ENCODE results near the gene ZBTB21.

The ZBTB21 gene

DNA sequence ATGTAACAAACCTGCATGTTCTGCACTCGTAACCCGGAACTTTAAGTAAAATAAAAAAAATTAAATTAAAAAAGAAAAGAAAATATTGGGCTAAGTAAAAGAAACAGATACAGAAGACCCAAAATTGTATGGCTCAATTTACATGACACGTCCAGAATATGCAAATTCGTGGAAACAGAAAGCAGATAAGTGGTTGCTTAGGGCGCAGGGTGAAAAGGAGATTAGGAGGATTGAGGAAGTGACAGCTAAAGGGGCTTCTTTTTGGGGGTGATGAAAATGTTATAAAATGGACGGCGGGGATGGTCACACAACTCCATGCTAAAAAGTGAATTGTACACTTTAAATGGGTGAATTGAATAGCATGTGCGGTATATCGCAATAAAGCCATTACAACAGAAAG, 27.4 kb upstream of the ZBTB21 start:
- TF ChIP-seq PPARA (CRISPR knock-in tag; IDR thresholded peaks at IDR 0.05; ENCODE audit: borderline replicate concordance) = no peak
- no peak for ATAC-seq

DNA sequence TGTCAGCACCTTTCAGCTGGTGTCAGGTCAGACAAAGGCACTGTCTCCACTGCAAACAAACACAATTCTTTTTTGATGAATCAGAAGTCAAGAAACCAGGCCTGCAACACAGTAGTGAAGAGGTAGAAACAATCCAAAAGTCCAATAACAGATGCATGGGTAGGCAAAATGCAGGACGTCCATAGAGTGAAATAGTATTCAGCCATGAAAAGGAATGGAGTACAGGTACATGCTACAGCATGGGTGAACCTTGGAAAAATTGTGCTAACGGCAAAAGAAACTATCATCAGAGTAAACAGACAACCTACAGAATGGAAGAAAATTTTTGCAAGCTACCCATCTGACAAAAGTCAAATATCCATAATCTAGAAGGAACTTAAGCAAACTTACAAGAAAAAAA, 26.2 kb upstream of the ZBTB21 start:
- TF ChIP-seq, protein P1, sequence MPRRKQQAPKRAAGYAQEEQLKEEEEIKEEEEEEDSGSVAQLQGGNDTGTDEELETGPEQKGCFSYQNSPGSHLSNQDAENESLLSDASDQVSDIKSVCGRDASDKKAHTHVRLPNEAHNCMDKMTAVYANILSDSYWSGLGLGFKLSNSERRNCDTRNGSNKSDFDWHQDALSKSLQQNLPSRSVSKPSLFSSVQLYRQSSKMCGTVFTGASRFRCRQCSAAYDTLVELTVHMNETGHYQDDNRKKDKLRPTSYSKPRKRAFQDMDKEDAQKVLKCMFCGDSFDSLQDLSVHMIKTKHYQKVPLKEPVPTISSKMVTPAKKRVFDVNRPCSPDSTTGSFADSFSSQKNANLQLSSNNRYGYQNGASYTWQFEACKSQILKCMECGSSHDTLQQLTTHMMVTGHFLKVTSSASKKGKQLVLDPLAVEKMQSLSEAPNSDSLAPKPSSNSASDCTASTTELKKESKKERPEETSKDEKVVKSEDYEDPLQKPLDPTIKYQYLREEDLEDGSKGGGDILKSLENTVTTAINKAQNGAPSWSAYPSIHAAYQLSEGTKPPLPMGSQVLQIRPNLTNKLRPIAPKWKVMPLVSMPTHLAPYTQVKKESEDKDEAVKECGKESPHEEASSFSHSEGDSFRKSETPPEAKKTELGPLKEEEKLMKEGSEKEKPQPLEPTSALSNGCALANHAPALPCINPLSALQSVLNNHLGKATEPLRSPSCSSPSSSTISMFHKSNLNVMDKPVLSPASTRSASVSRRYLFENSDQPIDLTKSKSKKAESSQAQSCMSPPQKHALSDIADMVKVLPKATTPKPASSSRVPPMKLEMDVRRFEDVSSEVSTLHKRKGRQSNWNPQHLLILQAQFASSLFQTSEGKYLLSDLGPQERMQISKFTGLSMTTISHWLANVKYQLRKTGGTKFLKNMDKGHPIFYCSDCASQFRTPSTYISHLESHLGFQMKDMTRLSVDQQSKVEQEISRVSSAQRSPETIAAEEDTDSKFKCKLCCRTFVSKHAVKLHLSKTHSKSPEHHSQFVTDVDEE (CRISPR knock-in tag; IDR thresholded peaks at IDR 0.05) = no peak
- TF ChIP-seq, protein P2, sequence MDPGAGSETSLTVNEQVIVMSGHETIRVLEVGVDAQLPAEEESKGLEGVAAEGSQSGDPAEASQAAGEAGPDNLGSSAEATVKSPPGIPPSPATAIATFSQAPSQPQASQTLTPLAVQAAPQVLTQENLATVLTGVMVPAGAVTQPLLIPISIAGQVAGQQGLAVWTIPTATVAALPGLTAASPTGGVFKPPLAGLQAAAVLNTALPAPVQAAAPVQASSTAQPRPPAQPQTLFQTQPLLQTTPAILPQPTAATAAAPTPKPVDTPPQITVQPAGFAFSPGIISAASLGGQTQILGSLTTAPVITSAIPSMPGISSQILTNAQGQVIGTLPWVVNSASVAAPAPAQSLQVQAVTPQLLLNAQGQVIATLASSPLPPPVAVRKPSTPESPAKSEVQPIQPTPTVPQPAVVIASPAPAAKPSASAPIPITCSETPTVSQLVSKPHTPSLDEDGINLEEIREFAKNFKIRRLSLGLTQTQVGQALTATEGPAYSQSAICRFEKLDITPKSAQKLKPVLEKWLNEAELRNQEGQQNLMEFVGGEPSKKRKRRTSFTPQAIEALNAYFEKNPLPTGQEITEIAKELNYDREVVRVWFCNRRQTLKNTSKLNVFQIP (CRISPR knock-in tag; IDR thresholded peaks at IDR 0.05; ENCODE audit: borderline replicate concordance, low read depth) = no peak
- TF ChIP-seq ZFP3 (CRISPR knock-in tag; IDR thresholded peaks at IDR 0.05) (no peak), ARNTL (CRISPR knock-in tag; IDR thresholded peaks at IDR 0.05; ENCODE audit: borderline replicate concordance, low read depth) (no peak), ISL1 (CRISPR knock-in tag; IDR thresholded peaks at IDR 0.05) (no peak), GLIS3 (CRISPR knock-in tag; IDR thresholded peaks at IDR 0.05) (no peak), RARB (CRISPR knock-in tag; IDR thresholded peaks at IDR 0.05) (no peak), BACH2 (CRISPR knock-in tag; IDR thresholded peaks at IDR 0.05; ENCODE audit: borderline replicate concordance) (no peak), ZC3H10 (CRISPR knock-in tag; IDR thresholded peaks at IDR 0.05) (no peak), ZFP30 (CRISPR knock-in tag; IDR thresholded peaks at IDR 0.05) (no peak), ZNF70 (CRISPR knock-in tag; IDR thresholded peaks at IDR 0.05) (no peak), TOX (CRISPR knock-in tag; IDR thresholded peaks at IDR 0.05; ENCODE audit: borderline replicate concordance) (no peak), ZNF8 (CRISPR knock-in tag; IDR thresholded peaks at IDR 0.05) (no peak), CSDC2 (CRISPR knock-in tag; IDR thresholded peaks at IDR 0.05) (no peak)
- TF ChIP-seq, protein P3, sequence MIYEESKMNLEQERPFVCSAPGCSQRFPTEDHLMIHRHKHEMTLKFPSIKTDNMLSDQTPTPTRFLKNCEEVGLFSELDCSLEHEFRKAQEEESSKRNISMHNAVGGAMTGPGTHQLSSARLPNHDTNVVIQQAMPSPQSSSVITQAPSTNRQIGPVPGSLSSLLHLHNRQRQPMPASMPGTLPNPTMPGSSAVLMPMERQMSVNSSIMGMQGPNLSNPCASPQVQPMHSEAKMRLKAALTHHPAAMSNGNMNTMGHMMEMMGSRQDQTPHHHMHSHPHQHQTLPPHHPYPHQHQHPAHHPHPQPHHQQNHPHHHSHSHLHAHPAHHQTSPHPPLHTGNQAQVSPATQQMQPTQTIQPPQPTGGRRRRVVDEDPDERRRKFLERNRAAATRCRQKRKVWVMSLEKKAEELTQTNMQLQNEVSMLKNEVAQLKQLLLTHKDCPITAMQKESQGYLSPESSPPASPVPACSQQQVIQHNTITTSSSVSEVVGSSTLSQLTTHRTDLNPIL (CRISPR knock-in tag; IDR thresholded peaks at IDR 0.05; ENCODE audit: low read depth) = no peak
- TF ChIP-seq, protein P4, sequence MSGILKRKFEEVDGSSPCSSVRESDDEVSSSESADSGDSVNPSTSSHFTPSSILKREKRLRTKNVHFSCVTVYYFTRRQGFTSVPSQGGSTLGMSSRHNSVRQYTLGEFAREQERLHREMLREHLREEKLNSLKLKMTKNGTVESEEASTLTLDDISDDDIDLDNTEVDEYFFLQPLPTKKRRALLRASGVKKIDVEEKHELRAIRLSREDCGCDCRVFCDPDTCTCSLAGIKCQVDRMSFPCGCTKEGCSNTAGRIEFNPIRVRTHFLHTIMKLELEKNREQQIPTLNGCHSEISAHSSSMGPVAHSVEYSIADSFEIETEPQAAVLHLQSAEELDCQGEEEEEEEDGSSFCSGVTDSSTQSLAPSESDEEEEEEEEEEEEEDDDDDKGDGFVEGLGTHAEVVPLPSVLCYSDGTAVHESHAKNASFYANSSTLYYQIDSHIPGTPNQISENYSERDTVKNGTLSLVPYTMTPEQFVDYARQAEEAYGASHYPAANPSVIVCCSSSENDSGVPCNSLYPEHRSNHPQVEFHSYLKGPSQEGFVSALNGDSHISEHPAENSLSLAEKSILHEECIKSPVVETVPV (CRISPR knock-in tag; IDR thresholded peaks at IDR 0.05) = no peak
- TF ChIP-seq, protein P5, sequence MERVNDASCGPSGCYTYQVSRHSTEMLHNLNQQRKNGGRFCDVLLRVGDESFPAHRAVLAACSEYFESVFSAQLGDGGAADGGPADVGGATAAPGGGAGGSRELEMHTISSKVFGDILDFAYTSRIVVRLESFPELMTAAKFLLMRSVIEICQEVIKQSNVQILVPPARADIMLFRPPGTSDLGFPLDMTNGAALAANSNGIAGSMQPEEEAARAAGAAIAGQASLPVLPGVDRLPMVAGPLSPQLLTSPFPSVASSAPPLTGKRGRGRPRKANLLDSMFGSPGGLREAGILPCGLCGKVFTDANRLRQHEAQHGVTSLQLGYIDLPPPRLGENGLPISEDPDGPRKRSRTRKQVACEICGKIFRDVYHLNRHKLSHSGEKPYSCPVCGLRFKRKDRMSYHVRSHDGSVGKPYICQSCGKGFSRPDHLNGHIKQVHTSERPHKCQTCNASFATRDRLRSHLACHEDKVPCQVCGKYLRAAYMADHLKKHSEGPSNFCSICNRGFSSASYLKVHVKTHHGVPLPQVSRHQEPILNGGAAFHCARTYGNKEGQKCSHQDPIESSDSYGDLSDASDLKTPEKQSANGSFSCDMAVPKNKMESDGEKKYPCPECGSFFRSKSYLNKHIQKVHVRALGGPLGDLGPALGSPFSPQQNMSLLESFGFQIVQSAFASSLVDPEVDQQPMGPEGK (CRISPR knock-in tag; IDR thresholded peaks at IDR 0.05; ENCODE audit: borderline replicate concordance) = no peak
- no peak for ATAC-seq

DNA sequence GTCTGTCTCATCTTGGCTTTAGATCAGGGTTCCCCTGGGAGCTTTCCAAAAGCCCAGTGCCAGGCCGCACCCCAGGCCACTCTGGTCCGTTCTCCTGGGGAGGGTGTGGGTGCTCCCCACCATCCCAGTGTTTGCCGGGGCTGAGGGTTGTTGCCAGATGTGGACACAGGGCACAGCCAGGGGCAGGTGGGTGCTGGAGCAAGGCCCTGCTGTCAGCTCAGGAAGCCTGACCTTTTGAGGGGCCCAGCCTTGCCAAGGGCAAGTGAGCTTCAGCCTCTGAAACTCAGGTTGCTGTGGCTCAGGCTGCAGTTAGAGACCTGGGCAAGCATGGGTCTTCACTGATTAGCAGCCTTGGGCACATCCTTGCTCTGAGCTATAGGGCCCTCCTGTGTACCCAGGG, 22.8 kb upstream of the ZBTB21 start:
- no peak for ATAC-seq
- TF ChIP-seq ZNF565 (CRISPR knock-in tag; conservative IDR thresholded peaks at IDR 0.05; ENCODE audit: low read depth) (no peak), BACH2 (CRISPR knock-in tag; IDR thresholded peaks at IDR 0.05; ENCODE audit: borderline replicate concordance) (no peak), RARB (CRISPR knock-in tag; IDR thresholded peaks at IDR 0.05) (no peak), OSR1 (CRISPR knock-in tag; IDR thresholded peaks at IDR 0.05) (no peak), ZNF8 (CRISPR knock-in tag; IDR thresholded peaks at IDR 0.05) (no peak)
- TF ChIP-seq, protein P5 (CRISPR knock-in tag; IDR thresholded peaks at IDR 0.05; ENCODE audit: borderline replicate concordance) = no peak
- TF ChIP-seq, protein P1 (CRISPR knock-in tag; IDR thresholded peaks at IDR 0.05) = no peak
